Loucy (cell line): ENCODE measurements around the gene KLHDC3.

Experiments
- EZH2phosphoT487 ChIP-seq: fragments of 200-600 bp; IDR thresholded peaks from 2 replicates; pipeline ENCODE4 v1.6.1; 2018; ENCODE audit warnings: antibody characterized with exemption, mild to moderate bottlenecking, moderate library complexity, borderline replicate concordance
- TF ChIP-seq, protein P1 (sequence below): fragments of 200-600 bp; sonication (generic); conservative IDR thresholded peaks from 2 replicates; pipeline ENCODE4 v1.5.1; 2014; ENCODE audit warnings: mild to moderate bottlenecking, antibody characterized with exemption, low read length

DNA sequence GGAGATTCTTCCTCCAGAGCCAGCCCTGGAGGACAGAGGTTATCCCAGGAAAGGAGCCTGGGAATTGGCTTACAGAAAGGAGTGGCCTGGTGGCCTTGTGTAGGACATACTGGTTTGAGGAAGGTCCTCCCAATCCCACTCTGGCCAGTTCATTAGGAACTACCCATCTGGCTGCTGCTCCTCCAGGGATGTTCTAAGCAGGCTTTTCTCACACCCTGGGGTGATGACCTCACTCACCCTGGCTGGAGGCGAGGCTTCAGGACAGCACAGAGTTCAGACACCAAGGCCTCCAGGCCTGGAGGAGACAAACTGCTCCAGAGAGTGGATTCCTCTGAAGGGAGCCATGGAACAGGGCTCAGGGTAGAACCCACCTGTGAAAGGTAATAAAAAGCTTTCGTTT lies 44.6 kb upstream of the KLHDC3 start:
- TF ChIP-seq, protein P1, sequence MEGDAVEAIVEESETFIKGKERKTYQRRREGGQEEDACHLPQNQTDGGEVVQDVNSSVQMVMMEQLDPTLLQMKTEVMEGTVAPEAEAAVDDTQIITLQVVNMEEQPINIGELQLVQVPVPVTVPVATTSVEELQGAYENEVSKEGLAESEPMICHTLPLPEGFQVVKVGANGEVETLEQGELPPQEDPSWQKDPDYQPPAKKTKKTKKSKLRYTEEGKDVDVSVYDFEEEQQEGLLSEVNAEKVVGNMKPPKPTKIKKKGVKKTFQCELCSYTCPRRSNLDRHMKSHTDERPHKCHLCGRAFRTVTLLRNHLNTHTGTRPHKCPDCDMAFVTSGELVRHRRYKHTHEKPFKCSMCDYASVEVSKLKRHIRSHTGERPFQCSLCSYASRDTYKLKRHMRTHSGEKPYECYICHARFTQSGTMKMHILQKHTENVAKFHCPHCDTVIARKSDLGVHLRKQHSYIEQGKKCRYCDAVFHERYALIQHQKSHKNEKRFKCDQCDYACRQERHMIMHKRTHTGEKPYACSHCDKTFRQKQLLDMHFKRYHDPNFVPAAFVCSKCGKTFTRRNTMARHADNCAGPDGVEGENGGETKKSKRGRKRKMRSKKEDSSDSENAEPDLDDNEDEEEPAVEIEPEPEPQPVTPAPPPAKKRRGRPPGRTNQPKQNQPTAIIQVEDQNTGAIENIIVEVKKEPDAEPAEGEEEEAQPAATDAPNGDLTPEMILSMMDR, result no peak
- TF ChIP-seq EZH2phosphoT487, result no peak
